ENCODE results near the gene PECR. TPM values are rescaled to one million over a fixed set of nuclear protein-coding genes. Genes with fewer than 3 reads are reported as not detected.
A peak's percentile ranks its signal among the peaks of the same experiment; 100 is the strongest.

Gene PECR
- total and polyA plus RNA-seq, 10 of the 15 experiments (the other 5 are each of a cell fraction or from before 2014, with no cell fraction given) = 7.6 to 37.4 (median 25.7) TPM

GRCh38 chr2:216008387-216008786, 73.2 kb downstream of the PECR start:
- Histone ChIP-seq H2AFZ (ENCODE audit: control insufficient read depth, low read depth, low read length) (no peak overlapping the region), H3K4me1 (ENCODE audit: control insufficient read depth, insufficient read depth, low read length) (peaks cover 34% of the 10 kb centered on the region), H3K4me3 (peak overlapping the region; percentile 45), H4K20me1 (ENCODE audit: control insufficient read depth, insufficient read depth) (no peaks in the 10 kb centered on the region), H3K36me3 (ENCODE audit: control insufficient read depth in 2 of 2, insufficient read depth in 2 of 2, low read length in 1 of 2) (no peaks in the 10 kb centered on the region), H3K79me2 (ENCODE audit: control insufficient read depth, insufficient read depth, low read length) (peaks cover 84% of the 10 kb centered on the region), H3K9ac (ENCODE audit: control insufficient read depth, insufficient read depth, low read length) (peak overlapping the region; percentile 67), H3K4me2 (ENCODE audit: control insufficient read depth, insufficient read depth) (peak overlapping the region; percentile 89), H3K9me3 (replicated peaks; ENCODE audit: control insufficient read depth, insufficient read depth, low read length) (no peaks in the 10 kb centered on the region), H3K27ac (ENCODE audit: control insufficient read depth, insufficient read depth) (peak overlapping the region; percentile 75), H3K27me3 (replicated peaks in 1 of 2; ENCODE audit: control insufficient read depth in 2 of 2, insufficient read depth in 2 of 2, low read length in 1 of 2) (no peaks in the 10 kb centered on the region)
- intact Hi-C loops (cut with micrococcal nuclease; ENCODE audit: unreplicated experiment) (no loop called here), in situ Hi-C loops (cut with MboI) (no loop called here)
- ChIA-PET RAD21 (ENCODE audit: unreplicated experiment) (interaction anchor here (1.2 to 10.3 kb wide), 6 partner anchors 10 to 58 kb away, joined by 4 to 104 read pairs (median 16); no protein-coding TSS in a partner anchor), CTCF (interaction anchor here (0.6 to 10.4 kb wide), 17 partner anchors 9 to 132 kb away, joined by 3 to 138 read pairs (median 4); no protein-coding TSS in a partner anchor), SMC1A (ENCODE audit: uncharacterized antibody, unreplicated experiment) (interaction anchor here (0.7 to 7.2 kb wide), 13 partner anchors 9 to 601 kb away, joined by 3 to 80 read pairs (median 6); partner anchors contain the start of gene XRCC5), POLR2A (interaction anchor here (0.6 to 5.3 kb wide), 3 partner anchors 9 to 221 kb away, joined by 3 to 61 read pairs (median 8); no protein-coding TSS in a partner anchor)
- DNase-seq (ENCODE audit: low read depth, low spot score) (no peak), ATAC-seq (no peak), FAIRE-seq (no peak)
- TF ChIP-seq CTCF (IDR thresholded peaks at IDR 0.05 in 2 of 3, conservative IDR thresholded peaks at IDR 0.05 in 1 of 3; ENCODE audit: control insufficient read depth in 2 of 3, extremely low read depth in 1 of 3, insufficient read depth in 1 of 3, low read depth in 3 of 3, low read length in 3 of 3) (peak; percentile 8 to 23 (median 20); a peak in 2 of 6 replicates), CREM (IDR thresholded peaks at IDR 0.05; ENCODE audit: low read depth) (peak; percentile 33; the same call in 1 of the 2 replicates), ZNF24 (IDR thresholded peaks at IDR 0.05) (no peak), FOXK2 (IDR thresholded peaks at IDR 0.05) (no peak), E4F1 (IDR thresholded peaks at IDR 0.05; ENCODE audit: borderline replicate concordance, partially characterized antibody) (no peak), ATF7 (IDR thresholded peaks at IDR 0.05; ENCODE audit: low read depth) (peak; percentile 39; the same call in 1 of the 2 replicates), JUNB (IDR thresholded peaks at IDR 0.05) (0 out of 2 replicates have a peak, but pooled peaks have one; percentile 9), RAD21 (IDR thresholded peaks at IDR 0.05; ENCODE audit: insufficient read depth, low read depth, low read length) (0 out of 2 replicates have a peak, but pooled peaks have one; percentile 7), E2F4 (IDR thresholded peaks at IDR 0.05; ENCODE audit: low read depth, low read length) (no peak), MTA2 (IDR thresholded peaks at IDR 0.05; ENCODE audit: low read depth) (no peak), DPF2 (IDR thresholded peaks at IDR 0.05) (no peak)
- 17% methylated on average over 3 of the region's 3 CpGs for WGBS (ENCODE audit: insufficient coverage, insufficient replicate concordance, low lambda C conversion rate, missing lambda C conversion rate)
- BruUV-seq (replicated peaks) = no TSS peak

All from GM12878 (cell line).